ENCODE data around the gene DDX28. TPM values are rescaled to one million over a fixed set of nuclear protein-coding genes. Genes with fewer than 3 reads are reported as not detected.

DDX28 gene
- total and polyA plus RNA-seq, 2 of the 8 experiments (the other 6 are each of a cell fraction or from before 2014, with no cell fraction given) = 16.8 to 28.1 TPM

DNA sequence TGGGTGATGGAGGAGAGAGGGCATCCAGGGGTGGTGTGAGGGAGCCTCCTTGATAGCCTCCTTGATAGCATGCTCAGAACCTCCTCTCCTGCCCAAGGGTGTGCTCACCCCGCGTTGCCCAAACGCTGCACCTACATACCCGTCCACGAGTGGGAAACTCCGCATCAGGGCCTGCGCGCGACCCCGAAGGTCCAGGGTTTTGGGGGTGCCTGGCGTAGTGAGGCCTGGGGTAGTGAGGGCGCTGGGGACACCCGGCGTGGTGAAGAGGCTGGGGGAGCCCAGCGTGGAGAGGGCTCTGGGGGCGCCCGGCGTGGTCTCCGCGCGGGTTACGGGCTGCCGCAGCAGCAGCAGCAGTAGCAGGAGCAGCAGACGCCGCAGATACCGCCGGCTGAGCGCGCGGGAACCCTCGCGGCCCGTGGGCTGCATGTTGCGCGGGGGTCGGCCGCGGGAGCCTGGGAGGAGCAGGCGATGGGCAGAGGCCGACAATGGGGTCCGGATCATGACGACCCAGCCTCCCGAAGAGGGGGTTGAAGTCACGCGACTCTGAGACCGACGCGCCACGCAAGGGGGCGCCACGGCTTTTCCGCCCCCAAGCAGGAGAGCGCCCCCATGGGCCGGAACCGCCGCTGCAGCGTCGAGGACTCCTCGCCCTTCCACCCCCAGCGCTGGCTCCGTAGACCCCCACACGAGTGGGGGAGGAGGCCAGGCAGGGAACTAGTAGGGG lies 42.9 kb downstream of the DDX28 start, which contains the start of gene DPEP3:
Gene DPEP3, minus strand, starts transcription at position 545 of the 724 bp plus-strand sequence. Its CDS starts 119 bp downstream, at position 426.
- Histone ChIP-seq H3K4me3 (ENCODE audit: extremely low read depth in 1 of 4, insufficient read depth in 2 of 4, low read depth in 3 of 4, low read length in 4 of 4) (peak within 1 kb of the TSS in 2 of 4 experiments; percentile 3 to 46; a peak in 2 of 8 replicates), H2BK20ac (ENCODE audit: low read length) (no peak within 1 kb of the TSS), H3K27me3 (replicated peaks in 1 of 4; ENCODE audit: control insufficient read depth in 3 of 4, extremely low read depth in 1 of 4, insufficient read depth in 3 of 4, low read length in 3 of 4) (peaks cover 0 to 2% (median 0%) of the 10 kb centered on the region in 4 experiments; a peak in 2 of 7 replicates), H4K8ac (ENCODE audit: extremely low read depth, insufficient read depth, low read length) (peak within 1 kb of the TSS; percentile 71), H3K56ac (replicated peaks; ENCODE audit: insufficient read length, low read depth, low read length) (no peak within 1 kb of the TSS), H3K9ac (replicated peaks in 1 of 4; ENCODE audit: extremely low read depth in 1 of 4, low read depth in 3 of 4, low read length in 3 of 4) (peak within 1 kb of the TSS in 1 of 4 experiments; percentile 26; a peak in 2 of 7 replicates), H3K79me1 (ENCODE audit: low read depth, low read length) (no peaks in the 10 kb centered on the region), H3K18ac (ENCODE audit: extremely low read depth, low read length) (no peak within 1 kb of the TSS; the same call in 1 of the 2 replicates), H2BK120ac (replicated peaks; ENCODE audit: low read depth, low read length) (no peak within 1 kb of the TSS), H3K27ac (ENCODE audit: low read depth, low read length) (no peak within 1 kb of the TSS), H4K20me1 (replicated peaks in 1 of 2; ENCODE audit: control insufficient read depth in 1 of 2, insufficient read depth in 2 of 2, low read length in 2 of 2) (no peaks in the 10 kb centered on the region), H2BK5ac (ENCODE audit: low read depth, low read length) (no peak within 1 kb of the TSS), H3K36me3 (ENCODE audit: control insufficient read depth in 2 of 4, insufficient read depth in 4 of 4, low read length in 3 of 4) (no peaks in the 10 kb centered on the region; a peak in 1 of 8 replicates), H3K79me2 (ENCODE audit: control insufficient read depth in 1 of 2, insufficient read depth in 2 of 2, low read length in 2 of 2) (no peaks in the 10 kb centered on the region), H3K14ac (ENCODE audit: insufficient read length) (no peak within 1 kb of the TSS), H3K23me2 (ENCODE audit: low read depth, low read length) (no peaks in the 10 kb centered on the region), H4K91ac (replicated peaks; ENCODE audit: insufficient read length, low read length) (no peak within 1 kb of the TSS), H2AFZ (ENCODE audit: low read length) (no peak within 1 kb of the TSS; the same call in 1 of the 2 replicates), H2BK12ac (ENCODE audit: low read depth, low read length) (no peak within 1 kb of the TSS), H3K4me2 (ENCODE audit: insufficient read depth in 1 of 2, low read depth in 2 of 2, low read length in 2 of 2) (peak within 1 kb of the TSS; percentile 11 to 46; a peak in 3 of 4 replicates), H2AK5ac (ENCODE audit: low read depth, low read length) (no peak within 1 kb of the TSS), H3K4ac (replicated peaks; ENCODE audit: insufficient read length, low read depth, low read length) (no peak within 1 kb of the TSS), H2BK15ac (ENCODE audit: low read length) (no peak within 1 kb of the TSS; the same call in none of the 2 replicates), H3K23ac (ENCODE audit: insufficient read length) (no peak within 1 kb of the TSS), H3K9me3 (ENCODE audit: insufficient read depth in 2 of 2, low read depth in 1 of 2, low read length in 1 of 2) (no peaks in the 10 kb centered on the region; a peak in 1 of 4 replicates), H3K4me1 (replicated peaks in 1 of 4; ENCODE audit: control insufficient read depth in 3 of 4, insufficient read depth in 4 of 4, low read length in 3 of 4) (peaks cover 0 to 4% (median 0%) of the 10 kb centered on the region in 4 experiments; a peak in 3 of 7 replicates), H4K5ac (ENCODE audit: insufficient read length, low read depth, low read length) (peak within 1 kb of the TSS; percentile 5)
- ChIA-PET CTCF (ENCODE audit: partially characterized antibody) (interaction anchor here (1.0 to 4.0 kb wide), 15 partner anchors 9 to 238 kb away, joined by 3 to 33 read pairs (median 7); partner anchors contain the start of gene DPEP2), POLR2A (ENCODE audit: partially characterized antibody) (interaction anchor here (1.3 to 1.4 kb wide), 2 partner anchors 19 to 43 kb away, joined by 3 to 6 read pairs; partner anchors contain the start of genes DDX28, DPEP2 and DUS2)
- WGBS, 2 experiments (ENCODE audit: extremely low coverage in 1 of 2, insufficient coverage in 1 of 2, insufficient read length in 1 of 2, insufficient replicate concordance in 2 of 2, low coverage in 1 of 2, low lambda C conversion rate in 2 of 2, missing lambda C conversion rate in 1 of 2) = 60% methylated on average over 60 of the region's 62 CpGs; no CpG with 5 or more reads in 1 of the 2 experiments
- FAIRE-seq (no peak), DNase-seq (ENCODE audit: low read depth in 1 of 2, low spot score in 2 of 2) (peak in 1 of 2 experiments; percentile 89)
- TF ChIP-seq BACH1 (IDR thresholded peaks at IDR 0.05; ENCODE audit: low read length) (peak; percentile 92), CHD2 (IDR thresholded peaks at IDR 0.05; ENCODE audit: low read length) (peak; percentile 54; the same call in 1 of the 2 replicates), CREB1 (IDR thresholded peaks at IDR 0.05) (peak; percentile 79), TBP (IDR thresholded peaks at IDR 0.05; ENCODE audit: low read depth, low read length) (peak; percentile 39; the same call in 1 of the 2 replicates), TEAD4 (IDR thresholded peaks at IDR 0.05; ENCODE audit: low read depth, low read length) (no peak), KDM1A (IDR thresholded peaks at IDR 0.05; ENCODE audit: borderline replicate concordance, low read length) (peak; percentile 58; the same call in 1 of the 2 replicates), PHF8 (conservative IDR thresholded peaks at IDR 0.05; ENCODE audit: low read depth, low read length) (no peak), POLR2AphosphoS5 (IDR thresholded peaks at IDR 0.05; ENCODE audit: low read depth, low read length) (no peak), FOSL1 (IDR thresholded peaks at IDR 0.05; ENCODE audit: insufficient read depth, low read depth, low read length) (no peak), RBBP5 (IDR thresholded peaks at IDR 0.05; ENCODE audit: borderline replicate concordance, low read depth, low read length) (no peak)
- TF ChIP-seq, protein P1, sequence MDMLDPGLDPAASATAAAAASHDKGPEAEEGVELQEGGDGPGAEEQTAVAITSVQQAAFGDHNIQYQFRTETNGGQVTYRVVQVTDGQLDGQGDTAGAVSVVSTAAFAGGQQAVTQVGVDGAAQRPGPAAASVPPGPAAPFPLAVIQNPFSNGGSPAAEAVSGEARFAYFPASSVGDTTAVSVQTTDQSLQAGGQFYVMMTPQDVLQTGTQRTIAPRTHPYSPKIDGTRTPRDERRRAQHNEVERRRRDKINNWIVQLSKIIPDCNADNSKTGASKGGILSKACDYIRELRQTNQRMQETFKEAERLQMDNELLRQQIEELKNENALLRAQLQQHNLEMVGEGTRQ (IDR thresholded peaks at IDR 0.05; ENCODE audit: low read length) = no peak
